NCI-H1694 (cell line): ENCODE results near the gene SH2D4B.
"Not testable (repeated sequence)": the region's sequence is repeated elsewhere in the genome, so short reads cannot be mapped to it uniquely, and the experiment has no call there.

Experiments used
- DNase-seq: peaks from one replicate; lab custom pipeline; 2025; lab: John Stamatoyannopoulos, UW

Gene SH2D4B

GRCh38 chr10:80542652-80543318, 5.1 kb downstream of the SH2D4B start:
- no peak for DNase-seq

GRCh38 chr10:80543319-80543672, 5.6 kb downstream of the SH2D4B start:
- not testable (repeated sequence) for DNase-seq

GRCh38 chr10:80544316-80544953, 6.7 kb downstream of the SH2D4B start:
- no peak for DNase-seq

- DNase-seq: no peak
Observed at GRCh38 chr10:80545258-80545881, 7.7 kb downstream of the SH2D4B start.

- no peak for DNase-seq
Observed at GRCh38 chr10:80552151-80552646, 14.5 kb downstream of the SH2D4B start.

GRCh38 chr10:80553436-80553835, 15.7 kb downstream of the SH2D4B start:
- no peak for DNase-seq

- DNase-seq: no peak
Observed at GRCh38 chr10:80554050-80554449, 16.3 kb downstream of the SH2D4B start.

GRCh38 chr10:80555415-80555814, 17.7 kb downstream of the SH2D4B start:
- no peak for DNase-seq

- no peak for DNase-seq
Observed at GRCh38 chr10:80561950-80562349, 24.2 kb downstream of the SH2D4B start.

- no peak for DNase-seq
Observed at GRCh38 chr10:80567292-80567691, 29.6 kb downstream of the SH2D4B start.

GRCh38 chr10:80569131-80569895, 31.6 kb downstream of the SH2D4B start:
- DNase-seq: no peak

- no peak for DNase-seq
Observed at GRCh38 chr10:80571352-80571751, 33.6 kb downstream of the SH2D4B start.

GRCh38 chr10:80579181-80579763, 41.6 kb downstream of the SH2D4B start:
- DNase-seq: no peak

- no peak for DNase-seq
Observed at GRCh38 chr10:80579849-80580637, 42.3 kb downstream of the SH2D4B start.

GRCh38 chr10:80580638-80581468, 43.2 kb downstream of the SH2D4B start:
- DNase-seq: no peak

- DNase-seq: no peak
Observed at GRCh38 chr10:80581469-80581835, 43.8 kb downstream of the SH2D4B start.

- no peak for DNase-seq
Observed at GRCh38 chr10:80582286-80582960, 44.7 kb downstream of the SH2D4B start.

GRCh38 chr10:80583685-80584084, 46.0 kb downstream of the SH2D4B start:
- DNase-seq: no peak

- no peak for DNase-seq
Observed at GRCh38 chr10:80585812-80586211, 48.1 kb downstream of the SH2D4B start.

GRCh38 chr10:80588546-80588945, 50.8 kb downstream of the SH2D4B start:
- DNase-seq: no peak
